OCI-LY7 (cell line): ENCODE data around the gene DHRS7B. TPM values are rescaled to one million over a fixed set of nuclear protein-coding genes. Genes with fewer than 3 reads are reported as not detected.
A peak's percentile ranks its signal among the peaks of the same experiment; 100 is the strongest.

ENCODE experiments used
- BruUV-seq: library from RNA; stranded (reverse); fragments of 400-500 nt; replicated peaks from 2 replicates; lab custom pipeline; 2021; lab: Mats Ljungman, UMichigan
- CTCF ChIA-PET: fragments of 300-600 bp; sonication (Branson Sonifier 250); formaldehyde crosslinking; loops from one replicate; lab custom pipeline; 2022; ENCODE audit warnings: antibody characterized with exemption; ENCODE audit not compliant: unreplicated experiment; lab: Charles Lee
- POLR2A ChIA-PET: fragments of 300-600 bp; sonication (Branson Sonifier 250); formaldehyde crosslinking; loops from one replicate; lab custom pipeline; 2022; ENCODE audit warnings: antibody characterized with exemption; lab: Charles Lee
- DNase-seq: peaks from one replicate; pipeline ENCODE4 v3.0.0-alpha.2; 2015; ENCODE audit warnings: low spot score
- H2AFZ ChIP-seq: fragments of 200-600 bp; sonication (generic), shearing (Covaris generic); 2 replicates; pipeline ENCODE4 v1.6.1; 2014; ENCODE audit warnings: mild to moderate bottlenecking, antibody characterized with exemption, low read length, moderate library complexity
- H3K27ac ChIP-seq: fragments of 200-600 bp; sonication (generic); 2 replicates; pipeline ENCODE4 v1.5.1; 2014; ENCODE audit warnings: mixed run types, low read depth, mild to moderate bottlenecking, moderate library complexity, low read length, inconsistent platforms; ENCODE audit not compliant: poor library complexity, severe bottlenecking
- H3K36me3 ChIP-seq: fragments of 200-600 bp; sonication (generic); 2 replicates; pipeline ENCODE4 v1.6.1; 2014; ENCODE audit warnings: mild to moderate bottlenecking, antibody characterized with exemption, low read length, moderate library complexity, mixed read lengths; ENCODE audit not compliant: insufficient read depth
- H3K4me1 ChIP-seq: fragments of 200-600 bp; sonication (generic); 2 replicates; pipeline ENCODE4 v1.5.1; 2014; ENCODE audit warnings: mild to moderate bottlenecking, low read length; ENCODE audit not compliant: insufficient read depth, poor library complexity, severe bottlenecking
- H3K4me2 ChIP-seq: fragments of 200-600 bp; sonication (generic); 2 replicates; pipeline ENCODE4 v1.6.1; 2014; ENCODE audit warnings: mild to moderate bottlenecking, low read length
- H3K4me3 ChIP-seq: fragments of 200-600 bp; sonication (generic); 2 replicates; pipeline ENCODE4 v1.5.1; 2014; ENCODE audit warnings: mild to moderate bottlenecking, low read depth, low read length; ENCODE audit not compliant: poor library complexity, severe bottlenecking
- H3K79me2 ChIP-seq: fragments of 200-600 bp; sonication (generic); 2 replicates; pipeline ENCODE4 v1.6.1; 2016; ENCODE audit warnings: low read depth, mild to moderate bottlenecking, low read length, moderate library complexity, mixed read lengths; ENCODE audit not compliant: insufficient read depth
- H3K9me2 ChIP-seq: fragments of 200-600 bp; sonication (generic); 2 replicates; pipeline ENCODE4 v1.6.1; 2016; ENCODE audit warnings: mild to moderate bottlenecking, low read length, mixed read lengths; ENCODE audit not compliant: insufficient read depth
- H3K9me3 ChIP-seq: fragments of 200-600 bp; sonication (generic); 2 replicates; pipeline ENCODE4 v1.6.1; 2014; ENCODE audit warnings: mild to moderate bottlenecking, mixed run types, low read length, mixed read lengths
- H4K20me1 ChIP-seq: fragments of 200-600 bp; sonication (generic); 2 replicates; pipeline ENCODE4 v1.6.1; 2014; ENCODE audit warnings: mild to moderate bottlenecking, antibody characterized with exemption, low read length, moderate library complexity, mixed read lengths; ENCODE audit not compliant: insufficient read depth
- EZH2phosphoT487 ChIP-seq: fragments of 200-600 bp; sonication (generic); IDR thresholded peaks from 2 replicates; pipeline ENCODE4 v1.6.1; 2018; ENCODE audit warnings: low read depth, borderline replicate concordance, mild to moderate bottlenecking, mixed run types, antibody characterized with exemption, low read length, moderate library complexity, mixed read lengths
- intact Hi-C: fragments of 100-400 bp; cut with micrococcal nuclease; formaldehyde crosslinking; loops from one replicate; pipeline ENCODE4 v1.10.0; 2022; ENCODE audit not compliant: unreplicated experiment
- total RNA-seq, 2 experiments: library from RNA; depleted of rRNA in 1 of 2; stranded (reverse); fragments of >200 nt in 1 of 2; shearing (Covaris generic) in 1 of 2; gene quantifications; 2 replicates each; pipeline ENCODE4 v1.2.3, GENCODE V29; 2014 to 2022
- TF ChIP-seq, protein P1 (sequence below): fragments of 200-600 bp; sonication (generic); conservative IDR thresholded peaks from 2 replicates; pipeline ENCODE4 v1.5.1; 2014; ENCODE audit warnings: mild to moderate bottlenecking, antibody characterized with exemption, low read length, moderate library complexity, mixed read lengths

DHRS7B gene
- total RNA-seq, 2 experiments from 2014 or later, result 16.0 to 16.5 TPM

DNA sequence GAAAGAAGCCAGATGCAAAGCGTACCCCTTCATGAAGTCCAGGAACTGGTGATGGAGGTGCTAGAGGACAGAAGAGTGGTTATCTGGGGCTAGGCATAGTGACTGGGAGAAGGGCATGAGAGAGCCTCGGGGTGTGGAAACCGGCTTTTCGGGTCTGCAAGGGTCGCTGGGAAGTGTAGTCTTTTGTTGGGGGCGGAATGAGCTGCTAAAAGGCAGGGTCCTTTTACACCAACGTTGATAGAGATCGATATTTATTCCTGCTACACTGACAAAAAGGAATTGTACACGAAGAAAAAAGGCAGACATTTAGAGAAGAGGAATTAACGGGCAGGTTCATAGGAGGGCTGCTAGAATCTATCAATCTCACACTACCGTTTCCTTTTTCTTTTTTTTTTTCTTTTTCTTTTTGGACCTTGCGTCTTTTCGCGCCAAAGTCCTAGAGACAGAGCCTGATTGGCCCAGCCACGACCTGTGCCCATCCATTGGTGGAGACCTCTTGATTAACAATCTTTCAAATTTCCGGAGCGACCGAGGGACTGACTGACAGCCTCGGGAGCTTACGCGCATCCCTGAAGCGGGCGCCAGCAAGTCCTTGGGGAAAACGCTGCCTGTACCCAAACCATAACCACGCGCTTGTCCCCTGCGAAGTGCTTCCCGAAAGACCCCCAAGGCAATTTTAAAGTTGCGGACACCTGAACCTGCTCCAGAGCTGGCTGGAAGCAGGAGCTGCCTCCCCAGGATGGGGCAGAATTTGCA lies 27.7 kb upstream of the DHRS7B start:
- Histone ChIP-seq H2AFZ (peak overlapping the region; percentile 95), H3K36me3 (no peaks in the 10 kb centered on the region), H3K4me3 (peak overlapping the region; percentile 85), H3K9me3 (no peaks in the 10 kb centered on the region), H3K79me2 (0 out of 2 replicates have a peak, but pooled peaks cover 7% of the 10 kb centered on the region), H4K20me1 (no peaks in the 10 kb centered on the region), H3K27ac (peak overlapping the region; percentile 67), H3K9me2 (no peaks in the 10 kb centered on the region), H3K4me2 (peak overlapping the region; percentile 98), H3K4me1 (peaks cover 30% of the 10 kb centered on the region)
- peak; percentile 97 for DNase-seq
- BruUV-seq, result no TSS peak
- ChIA-PET POLR2A (interaction anchor here (0.7 to 2.7 kb wide), 14 partner anchors 10 to 1576 kb away, joined by 3 to 23 read pairs (median 4); partner anchors contain the start of genes TMEM11 and USP22), CTCF (interaction anchor here (0.6 to 1.4 kb wide), 4 partner anchors 17 to 55 kb away, joined by 3 to 5 read pairs (median 4); no protein-coding TSS in a partner anchor)
- intact Hi-C loops, result loop anchor here (1.0 to 2.0 kb wide), 3 partner anchors 36 to 79 kb away; no protein-coding TSS in a partner anchor
- TF ChIP-seq EZH2phosphoT487, result no peak
- TF ChIP-seq, protein P1, sequence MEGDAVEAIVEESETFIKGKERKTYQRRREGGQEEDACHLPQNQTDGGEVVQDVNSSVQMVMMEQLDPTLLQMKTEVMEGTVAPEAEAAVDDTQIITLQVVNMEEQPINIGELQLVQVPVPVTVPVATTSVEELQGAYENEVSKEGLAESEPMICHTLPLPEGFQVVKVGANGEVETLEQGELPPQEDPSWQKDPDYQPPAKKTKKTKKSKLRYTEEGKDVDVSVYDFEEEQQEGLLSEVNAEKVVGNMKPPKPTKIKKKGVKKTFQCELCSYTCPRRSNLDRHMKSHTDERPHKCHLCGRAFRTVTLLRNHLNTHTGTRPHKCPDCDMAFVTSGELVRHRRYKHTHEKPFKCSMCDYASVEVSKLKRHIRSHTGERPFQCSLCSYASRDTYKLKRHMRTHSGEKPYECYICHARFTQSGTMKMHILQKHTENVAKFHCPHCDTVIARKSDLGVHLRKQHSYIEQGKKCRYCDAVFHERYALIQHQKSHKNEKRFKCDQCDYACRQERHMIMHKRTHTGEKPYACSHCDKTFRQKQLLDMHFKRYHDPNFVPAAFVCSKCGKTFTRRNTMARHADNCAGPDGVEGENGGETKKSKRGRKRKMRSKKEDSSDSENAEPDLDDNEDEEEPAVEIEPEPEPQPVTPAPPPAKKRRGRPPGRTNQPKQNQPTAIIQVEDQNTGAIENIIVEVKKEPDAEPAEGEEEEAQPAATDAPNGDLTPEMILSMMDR, result no peak

DNA sequence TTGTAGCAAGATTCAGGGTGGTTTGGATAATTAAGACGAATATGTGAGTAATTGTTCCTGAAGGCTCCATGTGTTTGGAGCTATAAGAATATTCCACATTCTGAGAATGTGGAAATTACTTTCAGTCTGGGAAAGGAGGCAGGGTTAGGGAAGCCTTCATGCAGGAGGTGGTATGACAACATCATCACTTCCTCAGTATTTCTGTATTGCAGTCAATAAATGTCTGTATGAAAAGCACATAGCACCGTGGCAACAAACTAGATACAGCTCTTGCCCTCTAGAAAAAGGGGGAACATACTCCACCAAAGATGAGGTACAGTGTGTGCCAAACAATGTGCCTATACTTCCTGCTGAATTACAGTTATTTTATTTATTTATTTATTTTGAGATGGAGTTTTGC lies 26.1 kb upstream of the DHRS7B start:
- POLR2A ChIA-PET, result interaction anchor here (2.0 to 2.7 kb wide), 3 partner anchors 42 to 57 kb away, joined by 9 to 23 read pairs (median 16); partner anchors contain the start of gene USP22
- TF ChIP-seq, protein P1, result no peak
- TF ChIP-seq EZH2phosphoT487, result no peak
- H3K36me3 ChIP-seq, result no peaks in the 10 kb centered on the region
- H4K20me1 ChIP-seq, result no peaks in the 10 kb centered on the region
- intact Hi-C loops, result no loop called here
- no peak overlapping the region for H3K27ac ChIP-seq
- H3K9me3 ChIP-seq, result no peaks in the 10 kb centered on the region
- CTCF ChIA-PET, result interaction anchor here (0.8 kb wide), 1 partner anchor 17 kb away, joined by 4 read pairs; no protein-coding TSS in a partner anchor
- no TSS peak for BruUV-seq
- peaks cover 30% of the 10 kb centered on the region for H3K4me1 ChIP-seq
- H3K4me3 ChIP-seq, result no peak overlapping the region
- peak overlapping the region; percentile 98 for H3K4me2 ChIP-seq
- H3K79me2 ChIP-seq, result 0 out of 2 replicates have a peak, but pooled peaks cover 7% of the 10 kb centered on the region
- H3K9me2 ChIP-seq, result no peaks in the 10 kb centered on the region
- peak overlapping the region; percentile 95; the same call in 1 of the 2 replicates for H2AFZ ChIP-seq
- no peak for DNase-seq
